Aorta (tissue), 5 donors: ENCODE data around the gene GALNTL6. TPM values are rescaled to one million over a fixed set of nuclear protein-coding genes. Genes with fewer than 3 reads are reported as not detected.
A peak's percentile ranks its signal among the peaks of the same experiment; 100 is the strongest.
"Not testable (repeated sequence)": the region's sequence is repeated elsewhere in the genome, so short reads cannot be mapped to it uniquely, and the experiment has no call there.

Source experiments
- ATAC-seq: fragments of 200-7000 bp; cut with Tn5 transposase; one replicate; pipeline ENCODE4 v1.9.1; 2022; ENCODE audit warnings: moderate library complexity; ENCODE audit not compliant: low FRiP score
- DNase-seq, 2 donors: peaks; one replicate each; pipeline ENCODE4 v3.0.0-alpha.2; 2020
- H3K27ac ChIP-seq, 2 donors: one replicate each; pipeline ENCODE4 v1.5.1; 2013; ENCODE audit warnings: low read length in 2 of 2, mild to moderate bottlenecking in 2 of 2, moderate library complexity in 2 of 2, control low read depth in 1 of 2, inconsistent platforms in 1 of 2, low read depth in 1 of 2
- H3K27me3 ChIP-seq, 2 donors: one replicate each; pipeline ENCODE4 v1.6.1; 2013; ENCODE audit warnings: control low read depth in 1 of 2, low read length in 1 of 2, mild to moderate bottlenecking in 1 of 2, moderate library complexity in 1 of 2; ENCODE audit not compliant: insufficient read depth in 2 of 2, control insufficient read depth in 1 of 2
- H3K36me3 ChIP-seq, 2 donors: one replicate each; pipeline ENCODE4 v1.6.1; 2013; ENCODE audit warnings: control low read depth in 1 of 2, low read length in 1 of 2, mild to moderate bottlenecking in 1 of 2; ENCODE audit not compliant: insufficient read depth in 2 of 2, control insufficient read depth in 1 of 2
- H3K4me1 ChIP-seq, 2 donors: one replicate each; pipeline ENCODE4 v1.6.1; 2013; ENCODE audit warnings: low read length in 2 of 2, control low read depth in 1 of 2, mild to moderate bottlenecking in 1 of 2, moderate library complexity in 1 of 2; ENCODE audit not compliant: insufficient read depth in 2 of 2, control insufficient read depth in 1 of 2
- H3K4me3 ChIP-seq, 2 donors: one replicate each; pipeline ENCODE4 v1.5.1; 2013; ENCODE audit warnings: low read length in 2 of 2, control low read depth in 1 of 2, mild to moderate bottlenecking in 1 of 2
- H3K9me3 ChIP-seq: one replicate; pipeline ENCODE4 v1.6.1; 2013; ENCODE audit warnings: mild to moderate bottlenecking, low read length; ENCODE audit not compliant: control insufficient read depth
- WGBS, 2 donors: extraction: QIAGEN DNeasy Blood & Tissue Kit; methylation state at CpG; one replicate each; pipeline ENCODE4 v1.1.7; 2013; 5-methylcytosine and 5-hydroxymethylcytosine counted together
- intact Hi-C, 2 donors: fragments of 100-400 bp; cut with DNase I; formaldehyde crosslinking; loops; one replicate each; pipeline versions ENCODE4 v1.14.2 to v1.15.0; 2022
- polyA plus RNA-seq, 2 donors: library from polyadenylated mRNA; stranded (reverse); fragments of 200-250 nt; gene quantifications; one replicate each; pipeline ENCODE4 v1.2.3, GENCODE V29; 2013
- total RNA-seq, 2 donors: library from RNA; stranded (reverse); fragmentation: NEBNext Ultra II Directional; extraction: Animal tissue kit (Norgen Biotek cat#: 25700); gene quantifications; one replicate each; pipeline ENCODE4 v1.2.1, GENCODE V29; 2021
- donor health status: healthy with polysubstance abuse.
- donor health status: Bipolar disorder and iron deficiency.
- donor health status: DM: no; HTN: no; CAD: no.
- donor health status: DM: no; HTN: no; CAD: no.
- donor health status: DM: yes; HTN: yes; CAD: no.

GALNTL6 gene
- total and polyA plus RNA-seq, 4 donors: 0.39 to 1.6 (median 0.46) TPM; not detected in 1

- H3K4me1 ChIP-seq: no peaks in the 10 kb centered on the region
- H3K9me3 ChIP-seq: no peaks in the 10 kb centered on the region
- 54 to 62% methylated on average over 6 of the region's 6 CpGs for WGBS, 2 donors
- DNase-seq: no peak
- no peaks in the 10 kb centered on the region for H3K27me3 ChIP-seq
- intact Hi-C loops: no loop called here
- no peak overlapping the region for H3K27ac ChIP-seq
- ATAC-seq: no peak
- no peak overlapping the region for H3K4me3 ChIP-seq
- H3K36me3 ChIP-seq: no peaks in the 10 kb centered on the region
Observed at GRCh38 chr4:172778583-172778982, 965.4 kb downstream of the GALNTL6 start.

- H3K36me3 ChIP-seq: no peaks in the 10 kb centered on the region
- 56 to 66% methylated on average over 3 of the region's 3 CpGs for WGBS, 2 donors
- intact Hi-C loops: no loop called here
- no peak overlapping the region for H3K27ac ChIP-seq
- no peaks in the 10 kb centered on the region for H3K4me1 ChIP-seq
- no peak overlapping the region for H3K4me3 ChIP-seq
- H3K9me3 ChIP-seq: no peaks in the 10 kb centered on the region
- DNase-seq (no peak), ATAC-seq (no peak)
- no peaks in the 10 kb centered on the region for H3K27me3 ChIP-seq
Observed at GRCh38 chr4:172780566-172781081, 967.4 kb downstream of the GALNTL6 start.

DNA sequence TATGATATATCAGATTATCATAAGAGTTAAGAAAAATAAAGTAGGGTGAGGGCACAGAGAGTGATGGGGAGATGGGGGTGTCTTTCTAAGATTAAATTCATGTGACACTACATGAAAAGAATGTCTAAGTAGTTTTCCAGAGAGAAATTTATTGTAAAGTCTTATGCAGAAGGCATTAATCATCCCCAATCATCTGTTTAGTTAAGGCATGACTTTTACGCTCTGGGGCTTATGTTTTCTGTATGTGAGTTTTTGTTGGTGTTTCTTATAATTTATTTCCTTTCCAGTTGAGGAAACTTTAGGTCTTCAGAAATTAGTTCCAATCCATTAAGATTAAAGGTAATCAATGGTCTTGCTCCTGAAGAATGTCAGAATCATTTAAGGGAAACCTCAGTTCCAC, 972.4 kb downstream of the GALNTL6 start:
- no peak overlapping the region for H3K27ac ChIP-seq
- no peaks in the 10 kb centered on the region for H3K9me3 ChIP-seq
- no peak for DNase-seq
- no peaks in the 10 kb centered on the region for H3K27me3 ChIP-seq
- intact Hi-C loops: no loop called here
- ATAC-seq: no peak
- H3K36me3 ChIP-seq: no peaks in the 10 kb centered on the region
- H3K4me1 ChIP-seq: peaks cover 0 to 3% of the 10 kb centered on the region in 2 donors
- no peak overlapping the region for H3K4me3 ChIP-seq
- WGBS, 2 donors: 44 to 65% methylated on average over 1 of the region's 1 CpG

DNA sequence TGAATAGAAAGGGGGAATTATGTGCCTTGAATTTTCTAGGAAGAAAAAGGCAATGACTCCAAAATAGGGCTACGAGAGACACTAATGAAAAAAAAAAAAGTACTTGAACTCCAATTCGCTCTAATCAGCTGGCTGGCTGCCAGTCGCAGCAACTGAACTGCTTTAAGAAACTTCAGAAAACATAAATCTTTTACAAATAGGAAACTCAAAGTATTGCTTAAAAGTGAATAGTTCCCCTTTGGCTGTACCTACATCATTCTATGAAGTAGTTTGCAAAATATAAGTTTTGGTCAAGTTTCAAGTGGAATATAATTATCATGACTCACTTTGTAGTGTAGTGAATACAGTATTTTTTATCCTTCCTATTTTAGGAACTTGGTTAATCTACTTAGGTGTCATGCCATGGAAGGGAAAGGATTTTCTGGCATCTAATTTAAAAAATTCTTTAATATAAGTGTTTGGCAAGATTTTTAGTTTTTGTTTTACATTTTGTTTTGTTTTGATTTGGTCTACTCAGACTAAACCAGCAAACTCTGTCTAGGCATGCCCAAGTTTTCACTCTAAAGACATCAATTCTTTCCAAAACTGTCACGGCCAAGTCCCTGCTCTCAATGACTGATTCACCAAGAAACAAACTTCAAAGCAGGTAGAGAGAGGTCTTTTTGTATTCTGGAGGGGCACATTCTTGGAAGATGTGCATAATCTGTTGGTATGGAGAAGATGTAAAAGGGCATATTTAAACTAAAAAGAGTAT, 973.0 kb downstream of the GALNTL6 start:
- WGBS, 2 donors: 3 to 7% methylated on average over 4 of the region's 4 CpGs
- ATAC-seq (no peak), DNase-seq (peak in 1 of 2 donors; percentile 64)
- H3K27ac ChIP-seq: no peak overlapping the region
- H3K9me3 ChIP-seq: no peaks in the 10 kb centered on the region
- peaks cover 0 to 3% of the 10 kb centered on the region in 2 donors for H3K4me1 ChIP-seq
- no peaks in the 10 kb centered on the region for H3K27me3 ChIP-seq
- H3K4me3 ChIP-seq: no peak overlapping the region
- intact Hi-C loops: no loop called here
- H3K36me3 ChIP-seq: no peaks in the 10 kb centered on the region

DNA sequence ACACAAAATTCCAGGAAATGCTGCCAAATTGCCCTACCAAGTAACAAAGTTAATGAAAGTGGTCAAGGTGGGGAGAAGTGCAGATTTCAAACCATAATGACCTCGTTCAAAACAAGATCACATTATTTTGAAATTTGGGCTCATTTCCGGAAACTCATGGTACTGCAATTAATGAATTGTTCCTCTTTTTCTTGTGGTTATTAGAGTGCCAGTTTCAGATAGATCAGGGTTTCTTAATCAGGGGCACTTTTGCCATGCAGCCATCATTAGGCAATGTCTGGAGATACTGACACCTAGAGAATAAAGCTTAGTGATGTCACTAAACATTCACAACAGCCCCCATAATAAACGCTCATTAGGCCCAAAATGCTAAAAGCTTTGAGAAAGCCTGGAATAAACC, 973.9 kb downstream of the GALNTL6 start:
- Histone ChIP-seq H3K27me3 (no peaks in the 10 kb centered on the region), H3K4me1 (peaks cover 0 to 3% of the 10 kb centered on the region in 2 donors), H3K27ac (no peak overlapping the region), H3K9me3 (no peaks in the 10 kb centered on the region), H3K36me3 (no peaks in the 10 kb centered on the region), H3K4me3 (no peak overlapping the region)
- WGBS, 2 donors: 87 to 89% methylated on average over 3 of the region's 3 CpGs
- DNase-seq (no peak), ATAC-seq (no peak)
- intact Hi-C loops: no loop called here

DNA sequence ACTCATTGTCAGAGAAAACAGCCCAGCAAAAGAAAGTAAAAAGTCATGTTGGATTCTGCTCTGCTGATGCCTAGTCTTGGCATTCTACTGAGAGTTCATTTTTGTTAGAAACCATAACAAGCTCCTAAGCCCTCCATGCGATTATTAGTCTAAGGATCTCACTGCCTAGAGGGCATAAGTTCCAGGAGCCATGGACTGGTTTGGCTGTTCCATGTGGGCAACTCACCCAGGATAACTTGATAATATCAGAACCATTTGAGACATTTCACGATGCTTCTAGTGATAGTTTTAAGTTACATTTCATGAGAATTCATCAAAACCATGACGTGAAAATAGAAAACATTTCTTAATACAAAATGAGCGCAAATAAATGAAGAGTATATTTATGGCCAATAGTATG, 978.6 kb downstream of the GALNTL6 start:
- 78 to 80% methylated on average over 4 of the region's 4 CpGs for WGBS, 2 donors
- no peak overlapping the region for H3K4me3 ChIP-seq
- H3K9me3 ChIP-seq: no peaks in the 10 kb centered on the region
- DNase-seq (no peak), ATAC-seq (no peak)
- H3K36me3 ChIP-seq: no peaks in the 10 kb centered on the region
- H3K27ac ChIP-seq: no peak overlapping the region
- peaks cover 0 to 2% of the 10 kb centered on the region in 2 donors for H3K4me1 ChIP-seq
- no peaks in the 10 kb centered on the region for H3K27me3 ChIP-seq
- intact Hi-C loops: no loop called here

DNA sequence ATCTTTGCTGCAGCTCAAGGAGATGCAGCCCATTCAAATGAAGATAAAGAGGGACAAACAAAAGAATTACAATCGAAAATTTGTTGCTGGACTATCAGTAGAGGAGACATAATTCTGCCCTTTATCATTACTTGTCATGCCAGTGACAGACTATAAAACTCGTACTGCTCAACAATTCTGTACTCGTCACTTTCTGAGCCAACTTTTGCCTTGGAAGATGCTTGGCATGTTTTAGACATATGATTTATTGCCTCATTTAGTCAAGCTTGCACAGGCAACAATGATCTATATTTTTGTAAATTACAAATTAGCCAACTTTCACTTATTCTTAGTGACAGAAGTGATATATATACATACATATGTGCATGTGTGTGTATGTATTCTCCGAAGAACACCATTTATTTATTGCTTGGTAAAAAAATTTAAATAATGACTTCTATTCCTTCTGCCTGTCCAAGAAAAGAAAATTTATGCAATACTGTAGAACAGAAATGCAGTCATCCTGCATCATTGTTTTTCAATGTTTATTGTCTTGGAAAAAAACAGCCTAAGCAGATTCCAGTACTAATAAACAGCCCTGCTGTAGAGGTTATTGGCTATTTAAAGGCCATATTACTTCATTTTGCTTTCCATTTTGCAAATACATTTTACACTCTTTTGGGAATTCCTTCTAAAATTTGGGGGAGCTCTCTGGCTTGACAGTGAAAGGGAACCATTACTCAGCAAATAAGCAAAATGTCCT, 980.5 kb downstream of the GALNTL6 start:
- intact Hi-C loops: no loop called here
- Histone ChIP-seq H3K4me3 (no peak overlapping the region), H3K36me3 (no peaks in the 10 kb centered on the region), H3K27me3 (no peaks in the 10 kb centered on the region), H3K9me3 (no peaks in the 10 kb centered on the region), H3K27ac (no peak overlapping the region), H3K4me1 (no peaks in the 10 kb centered on the region)
- WGBS, 2 donors: 50% methylated on average over 4 of the region's 4 CpGs
- DNase-seq (no peak), ATAC-seq (no peak)

GRCh38 chr4:172794307-172794703, 981.1 kb downstream of the GALNTL6 start:
- Histone ChIP-seq H3K4me3 (no peak overlapping the region), H3K36me3 (no peaks in the 10 kb centered on the region), H3K4me1 (no peaks in the 10 kb centered on the region), H3K27ac (no peak overlapping the region), H3K9me3 (no peaks in the 10 kb centered on the region), H3K27me3 (no peaks in the 10 kb centered on the region)
- intact Hi-C loops: no loop called here
- DNase-seq (no peak), ATAC-seq (no peak)
- 85 to 92% methylated on average over 3 of the region's 3 CpGs for WGBS, 2 donors

DNA sequence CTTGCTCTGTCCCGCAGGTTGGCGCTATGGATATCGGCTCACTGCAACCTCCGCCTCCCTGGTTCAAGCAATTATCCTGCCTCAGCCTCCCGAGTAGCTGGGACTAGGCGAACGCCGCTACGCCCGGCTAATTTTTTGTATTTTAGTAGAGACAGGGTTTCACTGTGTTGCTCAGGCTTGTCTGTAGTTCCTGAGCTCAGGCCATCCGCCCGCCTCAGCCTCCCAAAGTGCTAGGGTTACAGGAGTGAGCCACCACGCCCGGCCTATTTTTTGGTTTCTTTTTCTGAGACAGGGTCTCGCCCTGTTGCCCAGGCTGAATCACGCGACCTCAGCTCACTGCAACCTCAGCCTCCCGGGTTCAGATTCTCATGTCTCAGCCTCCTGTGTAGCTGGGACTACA, 984.1 kb downstream of the GALNTL6 start:
- 95 to 98% methylated on average over 18 of the region's 18 CpGs for WGBS, 2 donors
- H3K27ac ChIP-seq, ATAC-seq, H3K4me3 ChIP-seq, H3K9me3 ChIP-seq, H3K36me3 ChIP-seq, intact Hi-C loops, H3K4me1 ChIP-seq, H3K27me3 ChIP-seq: not testable (repeated sequence)
- DNase-seq: peak in 1 of 2 donors; percentile 51
